Omental fat pad (tissue), 4 donors: ENCODE measurements around the gene SRPRA. TPM values are rescaled to one million over a fixed set of nuclear protein-coding genes. Genes with fewer than 3 reads are reported as not detected.

ENCODE experiments used
- ATAC-seq: fragments of 150-250 bp; one replicate; pipeline ENCODE4 v1.9.1; 2016; ENCODE audit warnings: mild to moderate bottlenecking, moderate library complexity; ENCODE audit not compliant: low FRiP score
- DNase-seq: peaks from one replicate; pipeline ENCODE4 v3.0.0-alpha.2; 2019; ENCODE audit warnings: low spot score
- CTCF ChIP-seq, 3 donors: fragments of 450-650 bp; IDR thresholded peaks; one replicate each; pipeline ENCODE4 v1.5.1; 2016 to 2017; ENCODE audit warnings: antibody characterized with exemption in 3 of 3, mild to moderate bottlenecking in 3 of 3, moderate library complexity in 2 of 3
- total RNA-seq, 4 donors: library from RNA; depleted of rRNA; stranded (reverse); fragments of >200 nt; gene quantifications; one replicate each; pipeline ENCODE4 v1.1.0, GENCODE V29; 2016

SRPRA gene
- total RNA-seq, 4 donors from 2014 or later, result 83.5 to 109 (median 91.8) TPM

GRCh38 chr11:126277780-126278179 lies 9.1 kb upstream of the SRPRA start:
- DNase-seq (no peak), ATAC-seq (no peak)
- no peak for TF ChIP-seq CTCF (IDR thresholded peaks at IDR 0.05)

GRCh38 chr11:126277322-126277721 lies 8.6 kb upstream of the SRPRA start:
- no peak for ATAC-seq
- TF ChIP-seq CTCF (IDR thresholded peaks at IDR 0.05), result no peak
- no peak for DNase-seq

GRCh38 chr11:126268361-126268707 lies 361 bp downstream of the SRPRA start:
- ATAC-seq (peak; percentile 57), DNase-seq (no peak)
- TF ChIP-seq CTCF (IDR thresholded peaks at IDR 0.05), result no peak

GRCh38 chr11:126267650-126268049 lies 1.0 kb downstream of the SRPRA start:
- no peak for DNase-seq
- TF ChIP-seq CTCF (IDR thresholded peaks at IDR 0.05), result no peak
- ATAC-seq, result no peak

- no peak for TF ChIP-seq CTCF (IDR thresholded peaks at IDR 0.05)
- ATAC-seq (no peak), DNase-seq (no peak)
Observed at GRCh38 chr11:126265811-126266210, 2.9 kb downstream of the SRPRA start.

GRCh38 chr11:126263489-126263888 lies 5.2 kb downstream of the SRPRA start:
- ATAC-seq, result no peak
- TF ChIP-seq CTCF (IDR thresholded peaks at IDR 0.05), result no peak
- DNase-seq, result no peak

- ATAC-seq (no peak), DNase-seq (no peak)
- no peak for TF ChIP-seq CTCF (IDR thresholded peaks at IDR 0.05)
Observed at GRCh38 chr11:126262216-126262615, 6.5 kb downstream of the SRPRA start.
